Astrocyte of the hippocampus (primary cell): ENCODE measurements around the gene IRAK2.
A peak's percentile ranks its signal among the peaks of the same experiment; 100 is the strongest.
"Not testable (repeated sequence)": the region's sequence is repeated elsewhere in the genome, so short reads cannot be mapped to it uniquely, and the experiment has no call there.

Experiments used
- DNase-seq: peaks from one replicate; pipeline ENCODE4 v3.0.0; 2011; ENCODE audit warnings: low read depth, low spot score

The IRAK2 gene

GRCh38 chr3:10164546-10165393, at the start of gene IRAK2:
TSS of gene IRAK2 (plus strand) at chr3:10164919. CDS start at chr3:10164955, 36 bp downstream.
- DNase-seq = peak; percentile 89

- DNase-seq = peak; percentile 98
Measured at GRCh38 chr3:10115326-10116137, 49.2 kb upstream of the IRAK2 start, which contains the start of gene BRK1. TSS of gene BRK1 (plus strand) at chr3:10115675. CDS start at chr3:10115702, 27 bp downstream.

GRCh38 chr3:10116138-10116460, 48.6 kb upstream of the IRAK2 start:
- DNase-seq = peak; percentile 64

- no peak for DNase-seq
Measured at GRCh38 chr3:10116928-10117327, 47.8 kb upstream of the IRAK2 start.

GRCh38 chr3:10119376-10119775, 45.3 kb upstream of the IRAK2 start:
- DNase-seq = peak; percentile 59

GRCh38 chr3:10121064-10121463, 43.7 kb upstream of the IRAK2 start:
- DNase-seq = no peak

GRCh38 chr3:10122724-10123123, 42.0 kb upstream of the IRAK2 start:
- DNase-seq = no peak

GRCh38 chr3:10135872-10136271, 28.8 kb upstream of the IRAK2 start:
- DNase-seq = not testable (repeated sequence)

- no peak for DNase-seq
Measured at GRCh38 chr3:10136426-10137005, 28.2 kb upstream of the IRAK2 start.

GRCh38 chr3:10137178-10137577, 27.5 kb upstream of the IRAK2 start:
- DNase-seq = no peak

GRCh38 chr3:10140996-10141546, 23.6 kb upstream of the IRAK2 start:
- DNase-seq = no peak

- DNase-seq = no peak
Measured at GRCh38 chr3:10142707-10143560, 21.8 kb upstream of the IRAK2 start.

GRCh38 chr3:10145685-10146084, 19.0 kb upstream of the IRAK2 start:
- no peak for DNase-seq

- DNase-seq = no peak
Measured at GRCh38 chr3:10149226-10149625, 15.5 kb upstream of the IRAK2 start.

GRCh38 chr3:10150987-10151386, 13.7 kb upstream of the IRAK2 start:
- no peak for DNase-seq

- no peak for DNase-seq
Measured at GRCh38 chr3:10154335-10155122, 10.2 kb upstream of the IRAK2 start.

- no peak for DNase-seq
Measured at GRCh38 chr3:10155123-10155472, 9.6 kb upstream of the IRAK2 start.

GRCh38 chr3:10155658-10156057, 9.1 kb upstream of the IRAK2 start:
- DNase-seq = no peak

- DNase-seq = no peak
Measured at GRCh38 chr3:10157031-10157430, 7.7 kb upstream of the IRAK2 start.

GRCh38 chr3:10158555-10158954, 6.2 kb upstream of the IRAK2 start:
- DNase-seq = not testable (repeated sequence)
